ENCODE data around the gene NQO1. TPM values are rescaled to one million over a fixed set of nuclear protein-coding genes. Genes with fewer than 3 reads are reported as not detected.
A peak's percentile ranks its signal among the peaks of the same experiment; 100 is the strongest.

Gene NQO1
- total and polyA plus RNA-seq, 9 of the 15 experiments (the other 6 are each of a cell fraction or from before 2014, with no cell fraction given): 96.7 to 198 (median 122) TPM

- no peak for TF ChIP-seq MED1 (CRISPR knock-in tag; IDR thresholded peaks at IDR 0.05; ENCODE audit: borderline replicate concordance)
- no peak for TF ChIP-seq ZBTB43 (CRISPR knock-in tag; IDR thresholded peaks at IDR 0.05)
- TF ChIP-seq DLX4 (CRISPR knock-in tag; IDR thresholded peaks at IDR 0.05): no peak
- no peak for TF ChIP-seq CHD1 (IDR thresholded peaks at IDR 0.05; ENCODE audit: low read length)
- TF ChIP-seq MTA1 (IDR thresholded peaks at IDR 0.05; ENCODE audit: borderline replicate concordance): no peak
- peak; percentile 36; the same call in 1 of the 2 replicates for TF ChIP-seq ATF4 (CRISPR knock-in tag; IDR thresholded peaks at IDR 0.05)
- no peak for TF ChIP-seq NFXL1 (CRISPR knock-in tag; IDR thresholded peaks at IDR 0.05)
- TF ChIP-seq NONO (IDR thresholded peaks at IDR 0.05; ENCODE audit: low read depth in 2 of 2, low read length in 1 of 2): peak in 1 of 2 experiments; percentile 62; a peak in 2 of 4 replicates
- no peak for TF ChIP-seq ZFP30 (CRISPR knock-in tag; IDR thresholded peaks at IDR 0.05; ENCODE audit: borderline replicate concordance)
- no peak for TF ChIP-seq CC2D1A (IDR thresholded peaks at IDR 0.05)
- TF ChIP-seq POLR3G (IDR thresholded peaks at IDR 0.05; ENCODE audit: extremely low read depth, insufficient read length, insufficient replicate concordance): no peak
- TF ChIP-seq PBX2 (CRISPR knock-in tag; IDR thresholded peaks at IDR 0.05; ENCODE audit: low read depth): no peak
- no peak for TF ChIP-seq PBX2 (tag; conservative IDR thresholded peaks at IDR 0.05; ENCODE audit: low read depth)
- no peak for TF ChIP-seq ETS2 (tag; IDR thresholded peaks at IDR 0.05; ENCODE audit: borderline replicate concordance, poor library complexity, severe bottlenecking)
- no peak for TF ChIP-seq SP1 (CRISPR knock-in tag; IDR thresholded peaks at IDR 0.05)
- TF ChIP-seq STAG1 (CRISPR knock-in tag; IDR thresholded peaks at IDR 0.05; ENCODE audit: borderline replicate concordance): no peak
- TF ChIP-seq MIER1 (IDR thresholded peaks at IDR 0.05; ENCODE audit: low read depth): no peak
- TF ChIP-seq ARNT (IDR thresholded peaks at IDR 0.05): peak in 1 of 2 experiments; percentile 50; a peak in 1 of 4 replicates
- peak; percentile 99 for TF ChIP-seq TOE1 (IDR thresholded peaks at IDR 0.05; ENCODE audit: borderline replicate concordance)
- no peak for TF ChIP-seq TOE1 (CRISPR knock-in tag; IDR thresholded peaks at IDR 0.05; ENCODE audit: borderline replicate concordance, low read depth)
- TF ChIP-seq PKNOX1 (IDR thresholded peaks at IDR 0.05): no peak
- no peak for TF ChIP-seq PRMT5 (CRISPR knock-in tag; IDR thresholded peaks at IDR 0.05)
Observed at GRCh38 chr16:69761983-69762813, 35.8 kb upstream of the NQO1 start, which contains the start of gene WWP2 (continued).

Measured in K562 (cell line).